GM23248 (cell line): Measurements from ENCODE around the gene STX18. TPM values are rescaled to one million over a fixed set of nuclear protein-coding genes. Genes with fewer than 3 reads are reported as not detected.

ENCODE experiments used
- DNase-seq: peaks from one replicate; pipeline ENCODE4 v3.0.0-alpha.2; 2015
- H2AFZ ChIP-seq: fragments of 200-600 bp; sonication (generic); 2 replicates; pipeline ENCODE4 v1.6.1; 2016; ENCODE audit warnings: antibody characterized with exemption
- H3F3A ChIP-seq: fragments of 200-600 bp; sonication (generic); 2 replicates; pipeline ENCODE4 v1.6.1; 2016; ENCODE audit warnings: mild to moderate bottlenecking, antibody characterized with exemption, mixed run types; ENCODE audit not compliant: insufficient read depth
- H3K27ac ChIP-seq: fragments of 200-600 bp; sonication (generic); 2 replicates; pipeline ENCODE4 v1.5.1; 2016; ENCODE audit warnings: mild to moderate bottlenecking
- H3K27me3 ChIP-seq: fragments of 200-600 bp; sonication (generic); replicated peaks from 2 replicates; pipeline ENCODE4 v1.6.1; 2016; ENCODE audit warnings: mild to moderate bottlenecking; ENCODE audit not compliant: insufficient read depth
- H3K36me3 ChIP-seq: fragments of 200-600 bp; sonication (generic); 2 replicates; pipeline ENCODE4 v1.6.1; 2016; ENCODE audit warnings: low read depth, mild to moderate bottlenecking
- H3K4me1 ChIP-seq: fragments of 200-600 bp; sonication (generic); 2 replicates; pipeline ENCODE4 v1.6.1; 2016; ENCODE audit warnings: mild to moderate bottlenecking; ENCODE audit not compliant: insufficient read depth
- H3K4me2 ChIP-seq: fragments of 200-600 bp; sonication (generic); one replicate; pipeline ENCODE4 v1.6.1; 2016; ENCODE audit warnings: mild to moderate bottlenecking; ENCODE audit not compliant: unreplicated experiment
- H3K4me3 ChIP-seq: fragments of 200-600 bp; sonication (generic); 2 replicates; pipeline ENCODE4 v1.5.1; 2016; ENCODE audit warnings: mild to moderate bottlenecking
- H3K79me2 ChIP-seq: fragments of 200-600 bp; sonication (generic); 2 replicates; pipeline ENCODE4 v1.6.1; 2016; ENCODE audit warnings: mild to moderate bottlenecking; ENCODE audit not compliant: insufficient read depth
- H3K9ac ChIP-seq: fragments of 200-600 bp; sonication (generic); 2 replicates; pipeline ENCODE4 v1.6.1; 2016; ENCODE audit warnings: mild to moderate bottlenecking
- H3K9me2 ChIP-seq: fragments of 200-600 bp; sonication (generic); 2 replicates; pipeline ENCODE4 v1.6.1; 2016; ENCODE audit warnings: mixed run types, mild to moderate bottlenecking, moderate library complexity; ENCODE audit not compliant: insufficient read depth
- H3K9me3 ChIP-seq: fragments of 200-600 bp; sonication (generic); one replicate; pipeline ENCODE4 v1.6.1; 2017; ENCODE audit warnings: low read depth
- H4K20me1 ChIP-seq: fragments of 200-600 bp; sonication (generic); 2 replicates; pipeline ENCODE4 v1.6.0; 2016; ENCODE audit not compliant: insufficient read depth
- EZH2 ChIP-seq: fragments of 200-600 bp; sonication (generic); IDR thresholded peaks from 2 replicates; pipeline ENCODE4 v1.6.1; 2018; ENCODE audit warnings: antibody characterized with exemption, mild to moderate bottlenecking; ENCODE audit not compliant: insufficient read depth, poor library complexity, severe bottlenecking
- EZH2phosphoT487 ChIP-seq: fragments of 200-600 bp; sonication (generic); IDR thresholded peaks from 2 replicates; pipeline ENCODE4 v1.6.1; 2018; ENCODE audit warnings: antibody characterized with exemption, moderate library complexity, mild to moderate bottlenecking, low read depth; ENCODE audit not compliant: insufficient read depth
- WGBS, 2 experiments: methylation state at CpG; one replicate each; pipeline ENCODE4 v1.1.6; 2015 to 2017; ENCODE audit warnings: low lambda C conversion rate in 2 of 2, low coverage in 1 of 2; ENCODE audit errors: missing lambda C conversion rate in 2 of 2; 5-methylcytosine and 5-hydroxymethylcytosine counted together
- in situ Hi-C: fragments of 300-500 bp; cut with MboI; formaldehyde crosslinking; loops from 2 replicates; pipeline ENCODE4 v1.15.0; 2020
- polyA plus RNA-seq: library from polyadenylated mRNA; unstranded; fragments of >200 nt; fragmentation: Nextera tagmentation; extraction: Ambion mirVana; gene quantifications from 2 replicates; pipeline ENCODE4 v1.2.1, GENCODE V29; 2016
- total RNA-seq: library from RNA; depleted of rRNA; stranded (reverse); fragments of >200 nt; shearing (Covaris generic); gene quantifications from 2 replicates; pipeline ENCODE4 v1.2.3, GENCODE V29; 2014

The STX18 gene
- total and polyA plus RNA-seq, 2 experiments from 2014 or later = 39.2 to 42.6 TPM

DNA sequence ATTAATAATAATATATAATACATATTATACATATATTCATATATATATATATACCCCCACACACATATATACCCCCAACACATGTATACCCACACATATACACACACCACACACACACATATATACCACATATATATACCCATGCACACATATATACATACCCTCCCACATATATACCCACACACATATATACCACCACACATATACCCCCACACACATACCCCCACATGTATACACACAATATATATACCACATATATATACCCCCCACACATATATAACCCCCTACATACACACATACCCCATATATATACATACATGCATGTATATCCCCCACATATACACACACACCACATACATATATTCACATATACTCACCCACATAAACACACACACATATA is 103.0 kb downstream of the STX18 start:
- Histone ChIP-seq H3K27me3 (no peaks in the 10 kb centered on the region), H3K79me2 (no peaks in the 10 kb centered on the region), H3K4me2 (no peak overlapping the region), H3F3A (peaks cover 8% of the 10 kb centered on the region; the same call in 1 of the 2 replicates), H3K27ac (no peak overlapping the region), H3K9me2 (no peaks in the 10 kb centered on the region), H4K20me1 (no peaks in the 10 kb centered on the region), H3K36me3 (0 out of 2 replicates have a peak, but pooled peaks cover 8% of the 10 kb centered on the region), H3K9me3 (no peaks in the 10 kb centered on the region), H3K4me1 (peaks cover 14% of the 10 kb centered on the region), H3K4me3 (no peak overlapping the region), H3K9ac (no peak overlapping the region), H2AFZ (no peak overlapping the region)
- TF ChIP-seq EZH2phosphoT487 (no peak), EZH2 (no peak)
- in situ Hi-C loops = no loop called here
- no peak for DNase-seq

DNA sequence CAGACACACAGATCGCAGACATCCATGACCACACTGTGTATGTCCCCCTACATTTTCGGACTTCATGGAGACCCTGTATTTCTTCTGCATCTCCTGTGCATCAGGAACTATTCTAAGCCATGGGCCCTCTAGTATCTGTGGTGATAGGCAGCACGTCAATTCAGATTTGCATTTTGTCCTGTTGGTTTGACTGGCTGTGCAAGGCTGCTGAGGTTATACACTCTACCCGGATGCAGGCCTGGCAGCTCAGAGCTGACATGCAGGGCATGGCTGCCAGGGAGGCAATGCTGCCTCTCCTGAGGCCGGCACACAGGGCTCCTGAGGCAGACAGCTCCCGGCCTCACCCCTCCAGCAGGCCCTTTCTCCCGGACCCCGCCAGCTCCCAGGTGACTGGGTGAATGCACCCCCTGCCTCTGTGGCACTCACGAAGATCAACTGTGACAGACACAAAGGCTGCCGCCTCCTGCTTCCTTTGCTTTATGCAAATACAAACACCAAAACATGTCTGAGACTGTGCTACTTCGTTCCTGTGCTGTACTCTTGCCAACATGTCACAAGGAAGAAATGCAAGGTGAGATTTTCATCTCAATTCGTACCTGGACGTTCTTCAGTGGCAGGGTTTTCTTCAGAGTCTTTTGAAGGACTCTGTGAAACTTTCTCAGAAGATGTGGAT is 103.9 kb downstream of the STX18 start:
- Histone ChIP-seq H3K27me3 (no peaks in the 10 kb centered on the region), H3K9me2 (no peaks in the 10 kb centered on the region), H3K4me3 (no peak overlapping the region), H3K79me2 (no peaks in the 10 kb centered on the region), H3F3A (no peaks in the 10 kb centered on the region), H3K36me3 (0 out of 2 replicates have a peak, but pooled peaks cover 8% of the 10 kb centered on the region), H3K27ac (no peak overlapping the region), H3K4me2 (no peak overlapping the region), H2AFZ (no peak overlapping the region), H4K20me1 (no peaks in the 10 kb centered on the region), H3K9ac (no peak overlapping the region), H3K4me1 (peaks cover 5% of the 10 kb centered on the region; the same call in 1 of the 2 replicates), H3K9me3 (no peaks in the 10 kb centered on the region)
- TF ChIP-seq EZH2phosphoT487 (no peak), EZH2 (no peak)
- no peak for DNase-seq
- in situ Hi-C loops = no loop called here
- 91 to 96% methylated on average over 13 of the region's 13 CpGs for WGBS, 2 experiments

DNA sequence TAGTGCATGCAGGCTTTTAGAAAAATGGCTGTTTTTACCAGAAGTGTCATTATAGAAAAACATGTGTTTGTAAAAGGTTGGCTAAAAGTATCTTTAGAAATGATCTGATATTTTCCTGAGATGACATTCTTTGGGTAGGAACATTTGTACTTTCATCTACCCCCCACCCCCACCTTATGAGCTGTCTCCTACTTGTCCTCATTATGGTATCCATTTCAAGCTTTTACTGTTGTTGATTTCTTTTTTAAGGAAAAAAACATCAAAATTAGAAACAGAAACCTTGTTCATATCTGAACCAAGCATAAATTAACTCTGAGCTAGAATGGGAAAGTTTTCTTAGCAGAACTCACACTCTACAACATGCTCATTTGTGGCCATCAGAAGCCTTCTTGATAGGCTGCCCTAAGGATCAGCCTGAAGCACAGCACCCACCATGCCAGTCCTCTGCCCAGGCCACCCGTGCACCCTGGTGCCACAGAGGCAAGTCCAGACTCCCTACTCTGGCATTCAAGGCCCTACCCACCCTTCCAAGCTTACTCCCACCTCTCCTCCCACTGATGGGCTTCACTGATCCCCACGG is 105.5 kb downstream of the STX18 start:
- TF ChIP-seq EZH2 (no peak), EZH2phosphoT487 (no peak)
- no peaks in the 10 kb centered on the region for H3K9me2 ChIP-seq
- no peak for DNase-seq
- peaks cover under 1% of the 10 kb centered on the region; the same call in 1 of the 2 replicates for H3F3A ChIP-seq
- in situ Hi-C loops = no loop called here
- no peak overlapping the region for H3K4me2 ChIP-seq
- no peaks in the 10 kb centered on the region for H3K27me3 ChIP-seq
- H3K4me1 ChIP-seq = peaks cover 5% of the 10 kb centered on the region; the same call in 1 of the 2 replicates
- no peak overlapping the region for H3K27ac ChIP-seq
- no peaks in the 10 kb centered on the region for H3K9me3 ChIP-seq
- 78 to 92% methylated on average over 2 of the region's 2 CpGs for WGBS, 2 experiments
- 0 out of 2 replicates have a peak, but pooled peaks cover 8% of the 10 kb centered on the region for H3K36me3 ChIP-seq
- H3K79me2 ChIP-seq = no peaks in the 10 kb centered on the region
- H3K9ac ChIP-seq = no peak overlapping the region
- H2AFZ ChIP-seq = no peak overlapping the region
- H4K20me1 ChIP-seq = no peaks in the 10 kb centered on the region
- no peak overlapping the region for H3K4me3 ChIP-seq

DNA sequence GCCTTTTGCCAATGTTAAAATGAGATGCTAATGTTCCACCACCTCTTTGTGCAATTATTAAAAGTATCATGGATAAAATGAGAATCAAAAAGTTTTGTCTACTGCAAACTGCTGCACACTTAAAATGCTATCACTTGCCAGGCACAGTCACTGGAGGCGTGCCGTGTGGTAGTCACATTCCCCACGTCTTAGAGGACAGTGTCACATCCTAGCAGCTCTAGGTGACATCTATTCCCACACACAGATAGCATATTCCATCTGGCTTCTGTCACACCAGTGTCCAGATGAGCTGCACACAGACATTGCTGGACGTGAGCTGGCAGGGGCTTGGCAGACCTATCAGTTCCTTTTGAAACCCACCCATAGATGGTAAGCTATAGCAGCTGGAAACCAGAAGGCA is 107.9 kb downstream of the STX18 start:
- 90 to 91% methylated on average over 4 of the region's 4 CpGs for WGBS, 2 experiments
- in situ Hi-C loops = no loop called here

More for the DNA sequence above, 107.9 kb downstream of the STX18 start:
- DNase-seq = no peak
- Histone ChIP-seq H3K9me2 (no peaks in the 10 kb centered on the region), H3K27me3 (no peaks in the 10 kb centered on the region), H3K4me3 (no peak overlapping the region), H3K36me3 (0 out of 2 replicates have a peak, but pooled peaks cover 8% of the 10 kb centered on the region), H3K9ac (no peak overlapping the region), H3K4me2 (no peak overlapping the region), H4K20me1 (no peaks in the 10 kb centered on the region), H3F3A (peaks cover 18% of the 10 kb centered on the region), H3K79me2 (no peaks in the 10 kb centered on the region), H3K27ac (no peak overlapping the region), H3K9me3 (no peaks in the 10 kb centered on the region), H3K4me1 (peaks cover 13% of the 10 kb centered on the region), H2AFZ (no peak overlapping the region)
- no peak for TF ChIP-seq EZH2phosphoT487
- TF ChIP-seq EZH2 = no peak
